ENCODE data around the gene TSKU.

- no peak for TF ChIP-seq CTCF (conservative IDR thresholded peaks at IDR 0.05 in 1 of 2, IDR thresholded peaks at IDR 0.05 in 1 of 2; ENCODE audit: low read depth in 1 of 2, low read length in 2 of 2)
- TF ChIP-seq EZH2 (IDR thresholded peaks at IDR 0.05; ENCODE audit: low read length, missing control alignments): no peak
These were observed 42.4 kb upstream of the TSKU start for GRCh38 chr11:76740772-76741171.
